Stimulated activated effector memory CD8-positive, alpha-beta T cell treated with anti-CD3 and anti-CD28 coated beads, Interleukin-12 subunit alpha, Interleukin-12 subunit beta, amount 100 ng/mL, for 72 hours (primary cell): ENCODE measurements around the gene HIGD1A.
A peak's percentile ranks its signal among the peaks of the same experiment; 100 is the strongest.
"Not testable (repeated sequence)": the region's sequence is repeated elsewhere in the genome, so short reads cannot be mapped to it uniquely, and the experiment has no call there.

Source experiments
- ATAC-seq: fragments of 150-1000 bp; cut with Tn5 transposase; 2 replicates; pipeline ENCODE4 v1.10.0; 2021
- DNase-seq, 2 donors: peaks; one replicate each; pipeline ENCODE4 v3.0.0; 2021 to 2022; ENCODE audit warnings: low spot score in 2 of 2
- H3K27ac Mint-ChIP-seq: one replicate; pipeline ENCODE4 v1.8.0; 2022; ENCODE audit warnings: mild to moderate bottlenecking, mixed read lengths
- H3K36me3 Mint-ChIP-seq: one replicate; pipeline ENCODE4 v1.8.0; 2022; ENCODE audit warnings: mild to moderate bottlenecking, mixed read lengths
- H3K4me1 Mint-ChIP-seq: one replicate; pipeline ENCODE4 v1.8.0; 2022; ENCODE audit warnings: mixed read lengths
- H3K4me3 Mint-ChIP-seq: one replicate; pipeline ENCODE4 v1.8.0; 2022; ENCODE audit warnings: mild to moderate bottlenecking, mixed read lengths
- H3K9me3 Mint-ChIP-seq: one replicate; pipeline ENCODE4 v1.8.0; 2022; ENCODE audit warnings: mixed read lengths

The HIGD1A gene

GRCh38 chr3:42814246-42814645 is 10.0 kb upstream of the HIGD1A start:
- H3K36me3 Mint-ChIP-seq: no peaks in the 10 kb centered on the region
- no peak for ATAC-seq
- H3K9me3 Mint-ChIP-seq: no peaks in the 10 kb centered on the region
- no peaks in the 10 kb centered on the region for H3K4me1 Mint-ChIP-seq
- DNase-seq: no peak
- no peak overlapping the region for H3K4me3 Mint-ChIP-seq
- no peak overlapping the region for H3K27ac Mint-ChIP-seq

GRCh38 chr3:42811118-42811883 is 7.0 kb upstream of the HIGD1A start:
- not testable (repeated sequence) for H3K4me3 Mint-ChIP-seq, ATAC-seq, H3K4me1 Mint-ChIP-seq, H3K36me3 Mint-ChIP-seq, H3K9me3 Mint-ChIP-seq, H3K27ac Mint-ChIP-seq, DNase-seq

- not testable (repeated sequence) for ATAC-seq, H3K27ac Mint-ChIP-seq, H3K4me3 Mint-ChIP-seq, H3K4me1 Mint-ChIP-seq, H3K9me3 Mint-ChIP-seq, H3K36me3 Mint-ChIP-seq, DNase-seq
Measured at GRCh38 chr3:42810706-42811105, 6.4 kb upstream of the HIGD1A start.

- Mint-ChIP-seq H3K36me3 (peaks cover 3% of the 10 kb centered on the region), H3K9me3 (no peaks in the 10 kb centered on the region), H3K4me1 (peaks cover 2% of the 10 kb centered on the region), H3K4me3 (no peak within 1 kb of the TSS), H3K27ac (no peak within 1 kb of the TSS)
- ATAC-seq: no peak
- DNase-seq: no peak
Measured at GRCh38 chr3:42809202-42809601, 4.9 kb upstream of the HIGD1A start, which contains the start of gene ACKR2. TSS of gene ACKR2 (plus strand) at chr3:42809445. CDS start at chr3:42864503, 55,058 bp downstream.

- Mint-ChIP-seq H3K4me3 (no peak overlapping the region), H3K9me3 (no peaks in the 10 kb centered on the region), H3K27ac (no peak overlapping the region), H3K36me3 (peaks cover 5% of the 10 kb centered on the region), H3K4me1 (peaks cover 15% of the 10 kb centered on the region)
- ATAC-seq (no peak), DNase-seq (no peak)
Measured at GRCh38 chr3:42807929-42808328, 3.6 kb upstream of the HIGD1A start.

- Mint-ChIP-seq H3K4me1 (peaks cover 19% of the 10 kb centered on the region), H3K27ac (peak overlapping the region; percentile 95), H3K4me3 (peak overlapping the region; percentile 93), H3K9me3 (no peaks in the 10 kb centered on the region), H3K36me3 (peaks cover 5% of the 10 kb centered on the region)
- DNase-seq (no peak), ATAC-seq (no peak)
Measured at GRCh38 chr3:42805141-42805821, 991 bp upstream of the HIGD1A start.

- peak overlapping the region; percentile 93 for H3K4me3 Mint-ChIP-seq
- peak overlapping the region; percentile 95 for H3K27ac Mint-ChIP-seq
- H3K9me3 Mint-ChIP-seq: no peaks in the 10 kb centered on the region
- peaks cover 19% of the 10 kb centered on the region for H3K4me1 Mint-ChIP-seq
- DNase-seq (no peak), ATAC-seq (no peak)
- peaks cover 5% of the 10 kb centered on the region for H3K36me3 Mint-ChIP-seq
Measured at GRCh38 chr3:42804831-42805132, 492 bp upstream of the HIGD1A start.

- H3K36me3 Mint-ChIP-seq: peaks cover 5% of the 10 kb centered on the region
- peaks cover 19% of the 10 kb centered on the region for H3K4me1 Mint-ChIP-seq
- DNase-seq: no peak
- peak; percentile 50 for ATAC-seq
- peak overlapping the region; percentile 93 for H3K4me3 Mint-ChIP-seq
- H3K27ac Mint-ChIP-seq: peak overlapping the region; percentile 95
- no peaks in the 10 kb centered on the region for H3K9me3 Mint-ChIP-seq
Measured at GRCh38 chr3:42803414-42804105, 730 bp downstream of the HIGD1A start.

- H3K9me3 Mint-ChIP-seq: no peaks in the 10 kb centered on the region
- peak overlapping the region; percentile 93 for H3K4me3 Mint-ChIP-seq
- no peak for DNase-seq
- peaks cover 19% of the 10 kb centered on the region for H3K4me1 Mint-ChIP-seq
- ATAC-seq: no peak
- H3K27ac Mint-ChIP-seq: peak overlapping the region; percentile 95
- H3K36me3 Mint-ChIP-seq: peaks cover 5% of the 10 kb centered on the region
Measured at GRCh38 chr3:42802876-42803413, 1.3 kb downstream of the HIGD1A start.

- H3K27ac Mint-ChIP-seq: no peak overlapping the region
- H3K4me1 Mint-ChIP-seq: peaks cover 19% of the 10 kb centered on the region
Measured at GRCh38 chr3:42801784-42802183, 2.5 kb downstream of the HIGD1A start.

GRCh38 chr3:42801048-42801620 is 3.2 kb downstream of the HIGD1A start:
- Mint-ChIP-seq H3K4me3 (no peak overlapping the region), H3K4me1 (peaks cover 19% of the 10 kb centered on the region), H3K36me3 (peaks cover 5% of the 10 kb centered on the region), H3K9me3 (no peaks in the 10 kb centered on the region), H3K27ac (no peak overlapping the region)
- ATAC-seq: no peak
- DNase-seq: no peak

More at GRCh38 chr3:42801784-42802183, 2.5 kb downstream of the HIGD1A start:
- ATAC-seq (no peak), DNase-seq (no peak)
- Mint-ChIP-seq H3K9me3 (no peaks in the 10 kb centered on the region), H3K36me3 (peaks cover 5% of the 10 kb centered on the region), H3K4me3 (no peak overlapping the region)

- Mint-ChIP-seq H3K4me3 (no peak overlapping the region), H3K27ac (no peak overlapping the region), H3K36me3 (peaks cover 5% of the 10 kb centered on the region), H3K9me3 (no peaks in the 10 kb centered on the region), H3K4me1 (peaks cover 19% of the 10 kb centered on the region)
- no peak for ATAC-seq
- DNase-seq: no peak
Measured at GRCh38 chr3:42800251-42800650, 4.0 kb downstream of the HIGD1A start.

- DNase-seq (no peak), ATAC-seq (no peak)
- H3K4me3 Mint-ChIP-seq: no peak overlapping the region
- H3K9me3 Mint-ChIP-seq: no peaks in the 10 kb centered on the region
- H3K36me3 Mint-ChIP-seq: peaks cover 4% of the 10 kb centered on the region
- H3K27ac Mint-ChIP-seq: no peak overlapping the region
- H3K4me1 Mint-ChIP-seq: peaks cover 19% of the 10 kb centered on the region
Measured at GRCh38 chr3:42799376-42799775, 4.9 kb downstream of the HIGD1A start.

- Mint-ChIP-seq H3K27ac (no peak overlapping the region), H3K4me3 (no peak overlapping the region), H3K36me3 (peaks cover 26% of the 10 kb centered on the region), H3K9me3 (no peaks in the 10 kb centered on the region), H3K4me1 (no peaks in the 10 kb centered on the region)
- DNase-seq (no peak), ATAC-seq (no peak)
Measured at GRCh38 chr3:42796332-42796885, 7.9 kb downstream of the HIGD1A start.

- DNase-seq (no peak), ATAC-seq (no peak)
- Mint-ChIP-seq H3K9me3 (no peaks in the 10 kb centered on the region), H3K36me3 (peaks cover 33% of the 10 kb centered on the region), H3K4me1 (peaks cover 3% of the 10 kb centered on the region), H3K27ac (no peak overlapping the region), H3K4me3 (no peak overlapping the region)
Measured at GRCh38 chr3:42795621-42796181, 8.6 kb downstream of the HIGD1A start.
